NCI-H510A (cell line): ENCODE measurements around the gene MPST.

Experiments
- DNase-seq: peaks from one replicate; lab custom pipeline; 2025; lab: John Stamatoyannopoulos, UW

The MPST gene

DNA sequence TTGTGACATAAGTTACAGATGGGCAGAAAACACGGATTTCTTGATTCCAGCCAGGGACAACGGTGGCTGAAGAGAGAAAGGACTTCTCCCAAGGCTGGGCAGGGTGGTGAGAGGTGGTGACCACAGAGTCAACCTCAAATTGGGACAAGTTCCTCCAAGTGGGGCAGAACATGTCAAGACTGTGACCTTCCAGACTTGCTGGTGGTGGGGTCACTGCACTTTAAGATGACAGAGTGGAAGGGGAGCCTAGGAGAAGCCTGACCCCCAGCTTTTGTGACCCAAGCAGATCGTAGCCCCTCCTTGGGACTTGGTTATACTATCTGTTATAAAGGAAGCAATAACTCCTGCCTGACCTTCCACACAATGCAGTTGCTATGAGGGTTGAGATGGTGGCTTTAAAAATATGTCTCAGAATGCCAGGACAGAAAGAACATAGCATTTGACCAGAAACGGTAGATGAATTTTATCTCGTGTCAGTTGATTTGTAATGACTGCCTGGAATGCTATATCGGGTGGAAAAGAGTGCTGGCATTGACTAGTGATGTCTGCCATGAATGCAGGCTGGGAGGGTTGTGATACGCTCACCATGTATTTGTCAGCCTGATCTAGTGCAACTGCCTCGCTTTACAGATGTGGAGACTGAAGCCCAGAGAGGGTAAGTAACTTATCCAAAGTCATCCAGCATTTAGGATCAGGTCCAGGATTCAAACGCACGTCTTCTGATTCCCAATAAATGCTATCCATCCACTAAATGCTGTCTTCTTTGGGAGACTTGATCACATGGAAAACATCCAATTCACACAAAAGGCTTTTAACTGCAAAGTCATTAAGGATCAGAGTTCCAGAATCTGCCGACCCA lies 18.6 kb upstream of the MPST start:
- no peak for DNase-seq

DNA sequence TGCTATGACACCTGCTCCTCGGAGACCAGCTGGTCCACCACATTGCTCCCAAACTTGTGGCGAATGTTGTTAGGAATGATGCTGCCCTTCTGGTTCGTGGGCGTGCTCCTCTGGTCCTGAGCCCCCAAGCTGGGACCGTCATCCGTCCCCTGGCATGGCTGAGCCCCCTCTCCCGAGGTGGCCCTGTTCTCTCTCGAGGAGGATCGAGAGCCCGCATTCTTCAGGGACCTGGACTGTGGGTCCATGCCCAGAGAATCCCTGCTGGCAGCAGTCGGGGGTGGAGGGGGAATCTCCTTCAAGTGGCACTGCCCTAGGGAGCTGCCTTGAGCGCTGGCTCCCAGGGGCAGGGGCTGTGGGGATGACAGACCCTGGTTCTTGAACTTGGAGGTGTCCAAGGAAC lies 17.7 kb upstream of the MPST start:
- no peak for DNase-seq

DNA sequence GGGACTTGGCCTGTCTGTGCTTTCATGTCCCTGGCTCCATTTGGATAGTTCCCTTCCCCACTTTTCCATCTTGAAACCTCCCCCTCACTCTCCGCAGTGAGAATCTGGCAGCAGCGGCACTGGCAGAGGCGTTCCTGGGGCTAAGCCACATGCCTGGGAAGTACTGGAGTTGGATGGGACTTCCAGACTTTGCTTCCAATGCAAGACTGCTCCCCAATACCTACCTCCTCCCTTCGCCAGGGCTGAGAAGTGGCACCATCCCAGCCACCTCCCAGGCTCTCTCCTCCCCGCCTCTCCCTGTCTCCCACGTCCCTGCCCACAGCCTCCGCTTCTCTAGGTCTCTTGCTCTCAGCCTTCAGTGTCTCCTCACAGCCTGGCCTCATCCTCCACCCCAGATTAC lies 16.9 kb upstream of the MPST start:
- DNase-seq: no peak

DNA sequence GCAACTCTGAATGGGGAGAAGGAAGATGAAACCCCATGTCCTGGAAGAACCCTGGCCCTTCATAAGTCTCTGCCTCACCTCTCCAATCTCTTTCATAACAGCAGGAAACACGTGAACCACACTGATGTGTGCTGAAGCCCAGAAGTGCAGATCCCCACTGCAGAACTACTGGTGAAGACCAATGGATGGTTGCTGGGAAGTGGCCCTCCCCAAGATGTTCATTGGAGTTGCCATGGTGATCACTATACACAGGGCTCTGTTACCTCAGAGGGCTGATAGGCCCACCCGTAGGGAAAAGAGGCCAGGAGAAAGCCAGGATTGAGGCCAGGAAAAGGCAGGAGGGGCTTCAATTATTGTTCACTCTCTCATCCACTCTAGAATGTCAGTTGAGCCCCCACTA lies 11.9 kb upstream of the MPST start:
- no peak for DNase-seq

DNA sequence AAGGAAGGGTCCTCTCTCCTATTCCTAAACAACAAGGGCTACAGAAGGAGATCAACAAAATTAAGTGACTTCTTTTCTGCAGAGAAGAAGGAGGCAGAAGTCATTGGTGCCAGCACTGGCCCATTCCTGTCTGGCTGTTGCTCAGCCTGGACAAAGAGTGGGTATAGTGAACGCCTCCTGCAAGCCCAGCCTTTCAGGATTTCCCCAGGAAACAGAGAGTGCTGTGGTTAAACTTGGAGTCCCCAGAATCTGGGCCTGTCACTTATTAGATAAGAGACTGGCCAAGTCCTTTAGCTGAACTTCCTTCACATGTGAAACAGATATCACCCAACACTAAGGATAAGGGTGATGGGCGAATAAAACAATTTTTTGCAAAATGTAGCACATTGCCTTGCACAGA lies 11.2 kb upstream of the MPST start:
- no peak for DNase-seq

DNA sequence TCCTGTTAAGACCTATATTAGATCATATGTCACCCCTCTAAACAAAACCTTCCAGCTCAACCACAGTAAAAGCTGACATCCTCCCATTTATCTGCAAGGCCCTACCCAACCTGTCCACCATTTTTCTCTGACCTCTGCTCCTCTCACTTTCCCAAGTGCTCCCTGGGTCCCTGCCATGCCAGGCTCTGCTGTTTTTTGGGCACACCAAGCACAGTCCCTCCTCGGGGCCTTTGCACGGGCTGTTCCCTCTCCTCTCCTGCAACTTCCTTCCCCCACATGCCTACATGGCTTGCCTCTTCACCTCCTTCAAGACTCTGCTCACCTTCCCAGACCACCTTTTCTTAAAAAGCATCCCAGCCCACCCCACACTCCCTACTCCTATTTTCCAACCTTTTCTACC lies 10.1 kb upstream of the MPST start:
- no peak for DNase-seq

DNA sequence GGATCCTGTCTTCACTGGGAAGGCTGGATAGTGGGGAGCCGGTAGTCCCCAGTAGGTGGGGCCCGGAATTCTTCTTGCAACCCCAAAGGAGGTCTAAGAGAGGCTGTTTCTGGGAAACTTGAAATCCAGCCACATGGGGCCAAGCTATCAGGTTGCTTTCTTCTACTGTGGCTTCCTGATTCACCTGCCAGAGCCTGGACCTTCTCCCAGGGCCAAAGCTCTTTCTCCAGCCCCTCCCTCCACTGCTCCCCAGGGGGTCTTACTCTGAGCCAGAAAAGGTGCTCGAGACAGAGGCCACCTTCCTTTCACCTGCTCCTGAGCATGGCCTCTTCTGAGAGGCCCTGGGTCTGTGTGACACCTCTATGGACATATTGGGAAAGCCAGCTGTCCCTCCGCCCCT lies 9.4 kb upstream of the MPST start:
- DNase-seq: no peak

DNA sequence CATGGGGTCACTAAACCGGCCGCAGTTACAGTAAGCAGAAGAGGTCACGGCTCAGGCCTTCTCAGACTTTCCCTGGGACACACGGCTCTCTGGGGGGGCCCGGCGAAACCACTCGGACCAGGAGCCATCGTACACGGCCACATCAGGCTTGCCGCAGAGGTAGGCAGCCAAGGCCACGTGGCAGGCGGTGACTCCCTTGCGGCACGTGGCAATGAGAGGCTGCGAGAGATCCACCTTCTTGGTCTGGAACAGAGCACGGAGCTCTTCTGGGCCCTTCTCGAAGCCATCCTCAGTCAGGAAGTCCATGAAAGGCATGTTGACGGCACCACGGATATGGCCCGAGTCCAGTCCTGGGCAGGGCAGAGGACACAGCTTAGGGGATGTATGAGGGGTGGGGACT lies 8.6 kb upstream of the MPST start:
- no peak for DNase-seq

DNA sequence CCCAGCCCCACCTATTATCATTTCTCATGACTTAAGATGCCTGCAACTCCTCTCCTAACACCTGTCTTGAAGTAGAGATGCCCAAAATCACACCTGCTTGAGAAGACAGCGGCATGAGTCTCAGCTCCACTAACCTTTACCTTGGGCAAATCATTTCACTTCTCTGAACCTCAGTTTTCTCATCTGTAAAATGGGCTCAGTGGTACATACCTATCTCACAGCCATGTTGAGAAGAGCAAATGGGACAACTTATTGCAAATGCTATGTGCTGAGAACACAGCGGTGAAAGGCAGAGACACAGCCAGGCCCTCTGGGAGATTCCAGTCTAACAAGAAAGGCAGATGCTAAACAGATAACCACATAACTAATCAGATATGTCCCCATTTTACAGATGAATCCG lies 8.1 kb upstream of the MPST start:
- no peak for DNase-seq

DNA sequence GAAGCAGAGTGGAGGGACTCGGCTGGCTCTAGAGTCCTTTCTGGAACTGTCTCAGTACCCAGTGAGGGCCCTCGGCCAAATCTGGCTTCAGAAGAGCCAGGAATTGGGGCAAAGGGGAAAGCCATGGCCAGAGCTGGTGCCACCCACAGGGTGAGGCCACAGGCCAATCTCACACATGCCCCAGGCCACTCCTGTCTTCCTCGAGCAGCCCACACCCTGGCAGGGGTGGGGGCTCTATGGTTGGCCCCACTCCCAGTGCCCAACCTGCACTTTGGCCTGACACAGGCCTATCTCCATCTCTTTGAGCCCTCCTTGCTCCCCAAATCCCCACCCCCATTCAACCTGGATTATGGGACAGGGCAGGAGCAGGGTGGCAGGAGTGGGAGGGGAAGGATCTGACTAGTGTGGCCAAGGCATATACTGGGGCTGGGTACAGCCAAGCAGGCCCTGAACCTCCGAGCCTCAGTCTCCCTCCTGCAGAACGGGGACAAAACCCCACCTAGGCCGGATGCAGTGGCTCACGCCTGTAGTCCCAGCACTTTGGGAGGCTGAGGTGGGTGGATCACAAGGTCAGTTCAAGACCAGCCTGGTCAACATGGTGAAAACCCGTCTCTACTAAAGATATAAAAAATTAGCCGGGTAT lies 7.2 kb upstream of the MPST start:
- no peak for DNase-seq

DNA sequence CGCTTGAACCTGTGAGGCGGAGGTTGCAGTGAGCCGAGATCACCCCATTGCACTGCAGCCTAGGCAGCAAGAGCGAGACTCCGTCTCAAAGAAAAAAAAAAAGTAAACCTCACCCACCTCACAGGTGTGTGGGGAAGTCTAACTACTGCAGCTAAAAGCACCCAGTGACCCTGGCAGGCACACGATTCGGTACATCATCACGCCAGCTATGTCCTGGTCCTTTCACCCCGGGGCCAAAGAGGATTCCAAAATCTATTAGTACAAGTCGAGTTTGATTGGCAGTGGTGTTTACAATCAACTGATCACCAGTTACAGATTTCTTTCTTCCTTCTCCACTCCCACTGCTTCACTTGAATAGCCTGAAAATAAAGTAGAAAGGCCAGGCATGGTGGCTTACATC lies 6.6 kb upstream of the MPST start:
- DNase-seq: no peak

DNA sequence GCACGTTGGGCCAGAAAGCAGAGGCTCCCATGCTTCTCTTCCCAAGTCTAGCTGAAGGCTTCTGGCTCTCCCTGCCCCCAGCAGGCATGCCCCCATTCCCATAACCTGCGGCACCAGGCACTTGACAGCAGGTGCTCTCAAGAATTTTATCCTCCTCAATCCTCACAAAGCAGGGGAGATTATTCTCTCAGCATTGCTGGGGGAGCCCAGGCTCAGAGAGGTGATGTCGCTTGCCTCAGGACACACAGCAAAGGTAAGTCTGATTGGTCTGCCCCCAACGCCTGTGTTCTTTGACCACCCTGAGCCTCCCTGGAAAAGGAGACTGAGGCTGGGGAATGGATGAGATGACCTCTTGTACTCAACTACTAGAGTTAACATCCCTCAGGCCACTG lies 5.1 kb upstream of the MPST start:
- no peak for DNase-seq

DNA sequence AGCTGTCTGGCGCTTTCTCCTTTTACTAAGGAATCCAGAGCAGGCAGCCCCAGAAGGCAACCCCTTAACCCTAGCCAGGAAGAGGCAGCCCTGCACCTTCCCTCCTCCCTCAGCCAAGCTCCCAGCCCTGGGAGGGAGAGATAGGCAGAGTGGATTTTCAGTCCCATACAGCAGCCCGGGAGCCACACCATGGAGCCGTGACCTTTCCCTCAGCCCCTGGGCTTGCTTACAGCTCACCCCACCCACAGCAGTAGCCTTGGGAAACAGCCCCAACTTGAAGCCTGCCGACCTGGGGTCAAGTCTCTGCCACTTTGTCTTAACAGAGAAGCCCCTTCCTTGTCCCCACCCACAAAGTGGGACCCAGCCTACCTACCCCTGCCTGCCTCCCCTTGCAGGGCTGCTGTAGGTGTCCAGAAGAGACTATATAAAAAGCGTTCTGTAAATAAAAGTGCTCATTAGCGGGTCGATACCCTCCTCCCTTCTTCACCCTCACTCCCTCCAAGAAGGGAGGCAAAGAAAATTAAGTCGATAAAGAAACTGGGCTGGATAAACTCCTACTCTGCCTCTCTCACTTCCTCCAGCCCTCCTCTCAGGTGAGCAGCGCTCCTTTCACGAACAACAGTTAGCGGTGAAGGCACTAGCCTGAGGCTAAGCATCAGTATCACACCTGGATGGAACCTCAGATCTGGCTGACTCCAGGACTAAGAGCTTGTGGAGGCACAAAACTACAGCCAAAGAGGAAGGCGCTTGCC lies 4.5 kb upstream of the MPST start:
- DNase-seq: no peak

DNA sequence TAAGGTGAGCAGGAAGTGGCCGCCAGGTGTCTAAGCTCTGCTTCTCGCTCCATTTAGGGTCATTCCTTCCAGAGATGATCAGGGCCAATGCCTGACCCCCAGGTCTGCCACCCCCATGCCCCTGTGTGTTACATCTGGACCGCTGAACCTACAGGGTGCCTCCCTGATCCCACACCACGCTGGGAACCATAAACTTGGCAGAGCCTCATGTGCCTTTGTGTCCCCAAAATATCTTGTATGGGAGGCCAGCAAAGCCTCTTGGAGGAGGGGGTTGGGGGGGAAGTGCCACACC lies 4.0 kb upstream of the MPST start:
- no peak for DNase-seq

DNA sequence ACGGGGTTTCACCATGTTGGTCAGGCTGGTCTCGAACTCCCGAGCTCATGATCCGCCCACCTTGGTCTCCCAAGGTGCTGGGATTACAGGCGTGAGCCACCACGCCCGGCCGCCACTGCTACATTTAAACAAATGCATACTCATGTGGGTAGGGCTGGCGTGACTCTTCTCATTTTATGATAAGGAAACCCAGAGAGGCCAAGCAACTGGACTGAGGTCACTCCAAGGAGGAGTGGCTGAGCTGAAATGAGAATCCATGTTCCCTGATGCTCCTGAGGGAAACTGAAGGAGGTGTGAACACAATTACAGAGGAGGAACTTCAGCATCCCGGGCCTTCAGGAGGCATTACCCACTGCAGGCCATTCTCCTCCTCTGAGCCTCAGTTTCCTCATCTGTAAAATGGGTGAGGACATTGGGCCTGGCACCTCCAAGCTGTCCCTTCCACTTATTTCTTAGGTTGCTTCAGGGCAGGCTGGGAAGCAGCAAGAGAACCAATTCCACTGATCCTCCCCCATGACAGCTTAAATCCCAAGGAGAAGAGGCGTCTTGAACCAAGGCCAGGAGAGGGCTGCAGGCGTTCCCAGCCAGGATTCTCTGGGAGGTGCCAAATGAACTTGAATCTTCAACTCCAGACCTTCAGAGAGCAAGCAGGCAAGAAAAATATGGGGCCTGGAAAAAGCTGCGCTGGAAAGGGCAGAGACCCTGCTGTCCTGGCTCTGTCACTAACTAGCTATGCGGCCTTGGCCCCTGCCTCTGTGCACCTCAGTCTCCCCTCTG lies 3.2 kb upstream of the MPST start:
- no peak for DNase-seq

DNA sequence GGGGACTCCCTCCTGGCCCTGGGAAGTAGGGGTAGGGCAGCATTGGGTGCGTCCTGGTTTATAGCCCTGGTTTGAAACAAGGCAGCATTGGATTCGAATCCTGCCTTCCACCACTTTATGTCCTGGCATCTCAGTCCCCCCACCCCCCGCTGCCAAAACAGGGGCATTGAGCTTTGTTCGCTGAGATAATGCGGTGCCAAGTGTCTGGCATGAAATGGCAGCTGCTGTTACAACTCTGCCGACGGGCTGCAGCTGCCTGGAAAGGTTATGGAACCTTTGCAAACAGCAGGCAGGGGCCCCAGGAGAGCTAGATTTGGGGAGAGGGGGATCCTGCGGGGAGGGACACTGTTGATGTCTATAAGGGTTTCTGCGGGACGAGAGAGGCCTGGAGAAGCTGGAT lies 2.2 kb upstream of the MPST start:
- DNase-seq: no peak

DNA sequence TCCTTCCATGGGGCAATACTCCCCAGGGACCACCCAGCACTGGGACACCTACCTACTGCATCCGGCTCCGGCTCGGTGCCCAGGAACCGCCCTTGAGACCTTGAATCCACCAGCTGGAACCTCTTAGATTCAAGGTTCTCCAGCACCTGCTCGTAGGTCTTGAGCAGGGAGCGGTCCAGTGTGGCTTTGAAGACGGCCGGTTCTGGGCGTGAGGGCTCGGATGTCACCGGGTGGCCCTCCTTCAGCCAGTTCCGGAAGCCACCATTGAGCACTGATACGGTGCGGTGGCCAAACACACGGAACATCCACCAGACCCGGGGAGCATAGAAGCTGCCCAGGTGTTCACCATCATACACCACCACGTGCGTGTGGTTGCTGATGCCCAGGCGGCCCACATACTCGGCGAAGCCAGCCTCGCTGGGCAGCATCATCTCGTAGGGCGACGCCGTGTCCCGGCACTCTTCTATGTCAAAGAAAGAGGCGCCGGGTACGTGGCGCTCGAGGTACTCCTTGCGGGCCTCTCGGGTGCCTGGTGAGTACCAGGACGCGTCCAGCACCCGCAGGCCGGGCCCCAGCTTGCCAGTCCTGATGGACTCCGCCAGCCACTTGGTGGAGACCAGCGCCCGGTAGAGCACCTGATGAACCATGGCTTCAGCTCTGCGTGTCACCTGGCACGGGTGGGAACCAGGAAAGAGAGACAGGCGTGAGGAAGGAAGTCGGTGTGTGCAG lies 1.3 kb upstream of the MPST start:
- no peak for DNase-seq

DNA sequence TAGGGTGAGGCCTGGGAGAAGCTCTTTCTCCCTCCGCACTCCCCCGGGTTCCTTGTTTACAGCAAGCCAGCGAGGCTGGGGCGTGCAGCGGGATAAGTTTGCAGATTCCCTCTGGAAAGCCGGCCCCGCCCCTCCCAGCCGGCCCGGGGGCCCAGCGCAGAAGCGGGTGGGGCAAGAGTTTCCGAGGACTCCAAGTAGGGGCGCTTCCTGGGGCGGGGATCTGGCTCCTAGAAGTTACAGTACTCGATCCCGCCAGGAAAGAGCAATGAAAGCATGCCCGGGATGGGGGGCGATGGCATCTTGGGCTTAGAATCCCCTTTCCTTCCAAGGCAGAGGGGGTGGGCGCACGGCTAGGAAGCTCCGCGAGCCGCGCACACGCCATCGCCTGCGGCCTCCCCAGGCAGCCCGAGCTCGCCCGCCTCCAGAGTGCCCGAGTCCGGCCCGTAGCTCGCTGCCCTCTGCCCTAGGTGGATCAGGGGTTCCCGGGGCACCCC lies 680 bp upstream of the MPST start:
- no peak for DNase-seq

DNA sequence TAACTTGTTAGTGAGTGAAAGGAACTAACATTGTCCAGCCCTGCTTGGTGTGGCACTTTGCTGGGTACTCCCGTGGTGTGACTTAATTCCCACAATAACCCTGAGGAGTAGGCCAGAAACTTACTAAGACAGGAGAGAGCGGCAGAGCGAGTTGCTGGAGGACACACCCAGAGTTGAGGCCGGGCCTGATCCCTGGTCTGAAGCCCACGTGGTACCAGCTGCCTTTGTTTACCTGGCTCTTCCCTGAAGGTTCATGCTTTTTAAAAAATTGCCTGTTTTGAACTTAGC lies 594 bp downstream of the MPST start:
- no peak for DNase-seq

DNA sequence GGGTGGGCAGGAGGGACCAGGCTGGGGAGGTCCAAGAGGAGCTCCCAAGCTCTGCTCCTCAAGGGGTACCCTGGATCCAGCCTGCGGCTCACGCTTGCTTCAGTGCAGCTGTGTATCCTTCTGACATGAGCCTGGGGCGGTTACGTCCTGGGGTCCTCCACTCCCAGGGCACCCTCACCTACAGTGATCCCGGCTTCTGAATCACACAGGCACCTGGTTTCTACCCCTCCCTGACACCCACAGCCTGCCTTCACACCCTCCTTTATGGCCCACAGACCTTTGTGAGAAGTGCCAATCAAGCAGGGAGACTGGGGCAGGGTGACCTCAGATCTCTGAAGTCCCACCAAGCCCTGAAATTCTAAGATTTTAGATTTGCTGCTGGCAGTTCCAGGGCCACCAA lies 1.5 kb downstream of the MPST start:
- DNase-seq: no peak

DNA sequence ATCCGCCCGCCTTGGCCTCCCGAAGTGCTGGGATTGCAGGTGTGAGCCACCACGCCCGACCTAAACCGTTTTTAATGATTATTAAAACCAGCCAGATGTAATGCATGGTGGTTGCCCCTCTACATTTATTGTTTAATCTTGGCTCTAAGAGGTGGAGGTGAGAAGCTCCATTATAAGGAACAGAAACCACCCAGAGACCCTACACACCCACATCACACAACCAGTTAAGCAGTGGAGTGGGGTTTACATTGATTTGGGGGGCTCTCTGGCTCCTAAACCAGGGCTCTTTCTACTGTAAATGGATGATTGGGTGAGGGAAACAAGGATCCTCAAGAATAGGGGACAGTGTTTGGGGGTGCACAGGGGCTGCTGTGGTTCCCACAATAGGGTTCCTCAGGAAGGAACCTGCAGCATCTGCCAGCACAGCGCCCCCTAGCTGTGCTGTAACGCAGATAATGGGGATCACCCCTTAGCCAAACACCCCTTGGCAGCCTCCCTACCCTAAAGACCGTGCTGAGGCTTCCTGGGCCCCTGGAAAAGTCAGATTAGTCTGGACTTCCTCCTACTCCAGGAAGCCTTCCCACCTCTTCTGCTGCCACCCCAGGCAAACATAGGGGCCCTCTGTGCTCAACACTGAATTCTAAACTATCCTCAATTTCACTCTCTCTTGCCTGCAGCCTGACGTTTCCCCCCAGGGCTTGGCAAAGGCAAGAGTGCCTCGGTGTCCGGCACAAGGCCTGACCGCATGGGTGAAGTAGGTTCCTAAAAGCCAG lies 2.4 kb downstream of the MPST start:
- DNase-seq: no peak
